GM12892 (cell line): ENCODE results near the gene RELL2.

ENCODE experiments used
- POLR2A ChIP-seq: IDR thresholded peaks from 2 replicates; pipeline ENCODE4 v1.6.1; 2011; ENCODE audit warnings: low read depth, low read length, control low read depth
- POLR2AphosphoS5 ChIP-seq: IDR thresholded peaks from 2 replicates; pipeline ENCODE4 v1.6.1; 2011; ENCODE audit warnings: low read depth, low read length, control low read depth
- TAF1 ChIP-seq: IDR thresholded peaks from 2 replicates; pipeline ENCODE4 v1.6.1; 2011; ENCODE audit warnings: low read depth, mild to moderate bottlenecking, control low read depth, low read length, borderline replicate concordance

DNA sequence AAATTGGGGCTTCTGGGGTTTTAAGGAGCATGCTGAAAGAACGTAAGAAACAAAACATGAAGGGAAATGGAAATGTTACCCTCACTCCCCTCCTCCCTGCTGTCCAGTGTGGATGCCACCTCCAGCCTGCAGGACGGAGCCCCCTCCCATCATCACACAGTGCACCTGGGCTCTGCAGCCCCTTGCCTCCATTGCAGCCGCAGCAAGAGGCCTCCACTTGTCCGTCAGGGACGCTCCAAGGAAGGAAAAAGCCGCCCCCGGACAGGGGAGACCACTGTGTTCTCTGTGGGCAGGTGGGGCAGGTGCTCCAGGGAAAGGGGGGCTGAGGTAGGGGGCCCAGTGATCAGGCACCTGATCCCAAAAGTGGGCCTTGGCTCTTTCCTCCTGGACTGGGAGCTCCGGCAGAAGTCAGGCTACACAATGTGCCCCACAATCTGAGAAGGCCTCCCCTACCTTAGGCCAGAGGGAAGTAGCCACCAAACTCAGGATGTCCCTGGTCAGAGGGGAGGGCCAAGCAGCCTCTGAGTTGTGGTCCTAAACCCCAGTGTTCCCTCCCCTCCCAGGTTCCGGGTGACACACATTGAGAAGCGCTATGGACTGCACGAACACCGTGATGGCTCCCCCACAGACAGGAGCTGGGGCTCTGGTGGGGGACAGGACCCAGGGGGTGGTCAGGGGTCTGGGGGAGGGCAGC, 2.7 kb downstream of the RELL2 start:
- TF ChIP-seq TAF1 (no peak), POLR2AphosphoS5 (no peak; the same call in 1 of the 2 replicates), POLR2A (no peak)
